GM12878 (cell line): ENCODE data around the gene CTRL. TPM values are rescaled to one million over a fixed set of nuclear protein-coding genes. Genes with fewer than 3 reads are reported as not detected.

Experiments
- ATAC-seq: fragments of 200-7000 bp; cut with Tn5 transposase; 3 replicates; pipeline ENCODE4 v1.9.1; 2020; ENCODE audit warnings: mild to moderate bottlenecking, moderate library complexity
- BruUV-seq: library from RNA; stranded (reverse); fragments of 400-500 nt; replicated peaks from 2 replicates; lab custom pipeline; 2021; lab: Mats Ljungman, UMichigan
- CTCF ChIA-PET: fragments of 300-600 bp; sonication (Branson Sonifier 250); formaldehyde crosslinking; extraction: SDS; loops from one replicate; lab custom pipeline; 2021; ENCODE audit warnings: inconsistent platforms; lab: Yijun Ruan, JAX
- POLR2A ChIA-PET: fragments of 350-600 bp; formaldehyde crosslinking; extraction: SDS; loops from one replicate; lab custom pipeline; 2021; ENCODE audit warnings: inconsistent platforms; lab: Charles Lee
- RAD21 ChIA-PET: fragments of 300-600 bp; sonication (Branson Sonifier 250); formaldehyde crosslinking; loops from one replicate; lab custom pipeline; 2023; ENCODE audit warnings: antibody characterized with exemption; ENCODE audit not compliant: unreplicated experiment; lab: Charles Lee
- SMC1A ChIA-PET: fragments of 300-600 bp; sonication (Branson Sonifier 250); formaldehyde crosslinking; loops from one replicate; lab custom pipeline; 2023; ENCODE audit not compliant: unreplicated experiment, uncharacterized antibody; lab: Charles Lee
- DNase-seq: peaks from one replicate; pipeline ENCODE4 v3.0.0-alpha.2; 2011; ENCODE audit warnings: low read depth, low spot score
- FAIRE-seq: peaks from 3 replicates; lab custom pipeline; 2011; peaks lifted over from hg19 to GRCh38; lab: Jason Lieb, UNC
- H2AFZ ChIP-seq: 2 replicates; pipeline ENCODE4 v1.6.0; 2011; ENCODE audit warnings: low read depth, low read length, control low read depth; ENCODE audit not compliant: control insufficient read depth
- H3K27ac ChIP-seq: 2 replicates; pipeline ENCODE4 v1.5.1; 2011; ENCODE audit warnings: control low read depth; ENCODE audit not compliant: control insufficient read depth, insufficient read depth
- H3K27me3 ChIP-seq, 2 experiments: replicated peaks in 1 of 2; 2 replicates each; pipeline versions ENCODE4 v1.6.0 to v1.6.1; 2011; ENCODE audit warnings: low read length in 1 of 2; ENCODE audit not compliant: control insufficient read depth in 2 of 2, insufficient read depth in 2 of 2
- H3K36me3 ChIP-seq, 2 experiments: 2 replicates each; pipeline ENCODE4 v1.5.1; 2011; ENCODE audit warnings: low read length in 1 of 2; ENCODE audit not compliant: control insufficient read depth in 2 of 2, insufficient read depth in 2 of 2
- H3K4me1 ChIP-seq: 2 replicates; pipeline ENCODE4 v1.6.1; 2011; ENCODE audit warnings: mild to moderate bottlenecking, low read length, moderate library complexity, mixed read lengths; ENCODE audit not compliant: control insufficient read depth, insufficient read depth
- H3K4me2 ChIP-seq: 2 replicates; pipeline ENCODE4 v1.6.0; 2011; ENCODE audit warnings: control low read depth; ENCODE audit not compliant: control insufficient read depth, insufficient read depth
- H3K4me3 ChIP-seq: fragments of 200-600 bp; sonication (generic); 2 replicates; pipeline ENCODE4 v1.5.1; 2016
- H3K79me2 ChIP-seq: 2 replicates; pipeline ENCODE4 v1.6.0; 2011; ENCODE audit warnings: low read length; ENCODE audit not compliant: control insufficient read depth, insufficient read depth
- H3K9ac ChIP-seq: 2 replicates; pipeline ENCODE4 v1.8.0; 2011; ENCODE audit warnings: low read length, control low read depth, mixed read lengths; ENCODE audit not compliant: control insufficient read depth, insufficient read depth
- H3K9me3 ChIP-seq: replicated peaks from 3 replicates; pipeline ENCODE4 v1.5.1; 2011; ENCODE audit warnings: mild to moderate bottlenecking, low read length; ENCODE audit not compliant: control insufficient read depth, insufficient read depth
- H4K20me1 ChIP-seq: 2 replicates; pipeline ENCODE4 v1.6.0; 2011; ENCODE audit not compliant: control insufficient read depth, insufficient read depth
- ATF7 ChIP-seq: fragments of 450-650 bp; IDR thresholded peaks from 2 replicates; pipeline ENCODE4 v1.6.1; 2016; ENCODE audit warnings: low read depth, mild to moderate bottlenecking
- CBX5 ChIP-seq: sonication (generic); IDR thresholded peaks from 2 replicates; pipeline ENCODE4 v1.6.1; 2016; ENCODE audit warnings: low read depth, moderate library complexity, mild to moderate bottlenecking, inconsistent platforms
- FOS ChIP-seq: IDR thresholded peaks from 3 replicates; pipeline ENCODE4 v1.6.1; 2011; ENCODE audit warnings: borderline replicate concordance; ENCODE audit not compliant: insufficient read length; ENCODE audit errors: extremely low read depth
- FOXK2 ChIP-seq: fragments of 450-650 bp; IDR thresholded peaks from 2 replicates; pipeline ENCODE4 v1.6.1; 2017; ENCODE audit warnings: mild to moderate bottlenecking, moderate library complexity
- IKZF2 ChIP-seq, 2 experiments: fragments of 450-650 bp; IDR thresholded peaks; 2 replicates each; pipeline ENCODE4 v1.6.1; 2017; ENCODE audit warnings: mild to moderate bottlenecking in 2 of 2, moderate library complexity in 2 of 2
- PML ChIP-seq: IDR thresholded peaks from 2 replicates; pipeline ENCODE4 v1.6.1; 2012; ENCODE audit warnings: low read length, inconsistent platforms
- POLR2A ChIP-seq: IDR thresholded peaks from 2 replicates; pipeline ENCODE4 v1.6.1; 2011; ENCODE audit warnings: low read depth, mild to moderate bottlenecking, low read length
- SMAD5 ChIP-seq: IDR thresholded peaks from 2 replicates; pipeline ENCODE4 v1.6.1; 2016; ENCODE audit warnings: antibody characterized with exemption, low read depth
- TBL1XR1 ChIP-seq: IDR thresholded peaks from 2 replicates; pipeline ENCODE4 v1.6.1; 2012; ENCODE audit warnings: low read depth, low read length, improper control_type of control experiment
- TCF7 ChIP-seq: IDR thresholded peaks from 2 replicates; pipeline ENCODE4 v1.6.1; 2014; ENCODE audit warnings: antibody characterized with exemption, borderline replicate concordance
- YY1 ChIP-seq: IDR thresholded peaks from 2 replicates; pipeline ENCODE4 v1.6.1; 2011; ENCODE audit warnings: low read depth, mild to moderate bottlenecking, low read length
- ZNF274 ChIP-seq: IDR thresholded peaks from one replicate; pipeline ENCODE4 v1.8.0; 2011; ENCODE audit not compliant: insufficient read length, insufficient read depth
- ZSCAN29 ChIP-seq: fragments of 450-650 bp; IDR thresholded peaks from 2 replicates; pipeline ENCODE4 v1.6.1; 2017; ENCODE audit warnings: mild to moderate bottlenecking, moderate library complexity
- WGBS: methylation state at CpG from one replicate; pipeline ENCODE4 v1.1.6; 2016; ENCODE audit warnings: low lambda C conversion rate; ENCODE audit not compliant: insufficient replicate concordance, insufficient coverage; ENCODE audit errors: missing lambda C conversion rate; 5-methylcytosine and 5-hydroxymethylcytosine counted together
- in situ Hi-C: fragments of 300-500 bp; cut with MboI; formaldehyde crosslinking; loops from 9 replicates; pipeline ENCODE4 v1.14.3; 2018; ENCODE audit warnings: mixed read lengths
- intact Hi-C: fragments of 100-400 bp; cut with micrococcal nuclease; formaldehyde crosslinking; loops from one replicate; pipeline ENCODE4 v1.14.2; 2022; ENCODE audit not compliant: unreplicated experiment
- polyA plus RNA-seq, 11 experiments: library from polyadenylated mRNA; depleted of rRNA in 4 of 11; unstranded in 6 of 11; stranded (reverse) in 5 of 11; fragments of >200 nt; fragmentation: Nextera tagmentation in 4 of 11; fragmentation: Illumina TruSeq in 1 of 11; extraction: Ambion mirVana in 4 of 11; extraction: Trizol in 1 of 11; gene quantifications; 1 replicate in 1 of 11; 2 replicates in 10 of 11; pipeline versions ENCODE4 v1.2.1 to v1.2.3, GENCODE V29; 2011 to 2016; ENCODE audit warnings: inconsistent platforms in 2 of 11, missing spikeins in 2 of 11, low read depth in 1 of 11
- total RNA-seq, 4 experiments: library from RNA; depleted of rRNA in 3 of 4; stranded (reverse); fragments of >200 nt in 3 of 4; fragmentation: Illumina TruSeq in 1 of 4; extraction: Trizol in 1 of 4; gene quantifications; 2 replicates each; pipeline versions ENCODE4 v1.2.1 to v1.2.3, GENCODE V29; 2013 to 2021
- TF ChIP-seq, protein P1 (sequence below): IDR thresholded peaks from 2 replicates; pipeline ENCODE4 v1.6.1; 2012; ENCODE audit warnings: low read depth, low read length, improper control_type of control experiment
- TF ChIP-seq, protein P2 (sequence below): fragments of 450-650 bp; IDR thresholded peaks from 2 replicates; pipeline ENCODE4 v1.6.1; 2018; ENCODE audit warnings: borderline replicate concordance, mild to moderate bottlenecking; ENCODE audit not compliant: partially characterized antibody
- TF ChIP-seq, protein P3 (sequence below): fragments of 450-650 bp; formaldehyde crosslinking; IDR thresholded peaks from 2 replicates; pipeline ENCODE4 v1.4.0; 2022; ENCODE audit warnings: mild to moderate bottlenecking, moderate library complexity

The CTRL gene
- total and polyA plus RNA-seq, 10 of the 15 experiments (the other 5 are each of a cell fraction or from before 2014, with no cell fraction given): 1.1 to 4.9 (median 2.6) TPM

DNA sequence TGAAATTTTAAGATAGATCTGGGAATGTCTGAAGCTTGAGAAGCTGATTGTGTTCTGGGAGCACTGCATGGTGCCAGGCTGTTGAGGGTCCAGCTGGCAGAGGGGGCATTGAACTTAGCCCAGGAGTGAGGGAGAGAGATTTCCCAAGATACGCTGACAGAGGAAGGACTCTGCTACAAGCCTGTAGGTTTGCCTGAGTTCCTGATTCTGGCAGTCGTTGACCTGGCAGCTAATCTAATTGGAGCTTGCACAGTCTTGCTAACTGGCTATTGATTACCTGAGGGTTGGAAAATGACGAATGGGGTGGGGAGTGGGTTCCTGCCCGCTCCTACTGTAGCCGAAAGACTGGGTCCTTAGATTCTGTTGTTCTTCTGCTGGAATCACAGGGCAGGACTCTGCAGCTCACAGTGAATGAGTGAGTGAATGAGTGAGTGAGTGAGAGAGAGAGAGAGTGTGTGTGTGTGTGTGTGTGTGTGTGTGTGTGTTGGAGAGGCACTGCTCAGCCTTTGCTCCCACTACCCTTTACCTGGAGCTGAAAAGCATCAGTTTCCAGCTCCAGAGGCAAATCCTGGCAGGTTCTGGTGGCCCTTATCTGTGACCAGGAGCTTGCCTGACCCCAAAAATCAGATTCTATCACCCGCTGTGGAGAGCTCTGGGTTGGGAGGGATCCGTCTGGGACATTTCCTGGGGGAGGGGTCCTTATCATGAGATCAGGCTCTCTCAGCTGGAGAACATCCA lies 16.7 kb downstream of the CTRL start:
- Histone ChIP-seq H3K27me3 (no peaks in the 10 kb centered on the region), H3K4me3 (no peak overlapping the region), H3K36me3 (peaks cover 0 to 3% of the 10 kb centered on the region in 2 experiments; a peak in 1 of 4 replicates), H3K4me2 (no peak overlapping the region), H3K9me3 (no peaks in the 10 kb centered on the region), H2AFZ (no peak overlapping the region)
- no peak for ATAC-seq
- DNase-seq: no peak
- in situ Hi-C loops: no loop called here
- TF ChIP-seq FOS: no peak
- no peak for TF ChIP-seq IKZF2 (IDR thresholded peaks at IDR 0.05)
- TF ChIP-seq ATF7: no peak
- no peak for TF ChIP-seq ZNF274
- no peak for TF ChIP-seq PML
- TF ChIP-seq, protein P1, sequence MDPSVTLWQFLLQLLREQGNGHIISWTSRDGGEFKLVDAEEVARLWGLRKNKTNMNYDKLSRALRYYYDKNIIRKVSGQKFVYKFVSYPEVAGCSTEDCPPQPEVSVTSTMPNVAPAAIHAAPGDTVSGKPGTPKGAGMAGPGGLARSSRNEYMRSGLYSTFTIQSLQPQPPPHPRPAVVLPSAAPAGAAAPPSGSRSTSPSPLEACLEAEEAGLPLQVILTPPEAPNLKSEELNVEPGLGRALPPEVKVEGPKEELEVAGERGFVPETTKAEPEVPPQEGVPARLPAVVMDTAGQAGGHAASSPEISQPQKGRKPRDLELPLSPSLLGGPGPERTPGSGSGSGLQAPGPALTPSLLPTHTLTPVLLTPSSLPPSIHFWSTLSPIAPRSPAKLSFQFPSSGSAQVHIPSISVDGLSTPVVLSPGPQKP: no peak
- TF ChIP-seq, protein P2, sequence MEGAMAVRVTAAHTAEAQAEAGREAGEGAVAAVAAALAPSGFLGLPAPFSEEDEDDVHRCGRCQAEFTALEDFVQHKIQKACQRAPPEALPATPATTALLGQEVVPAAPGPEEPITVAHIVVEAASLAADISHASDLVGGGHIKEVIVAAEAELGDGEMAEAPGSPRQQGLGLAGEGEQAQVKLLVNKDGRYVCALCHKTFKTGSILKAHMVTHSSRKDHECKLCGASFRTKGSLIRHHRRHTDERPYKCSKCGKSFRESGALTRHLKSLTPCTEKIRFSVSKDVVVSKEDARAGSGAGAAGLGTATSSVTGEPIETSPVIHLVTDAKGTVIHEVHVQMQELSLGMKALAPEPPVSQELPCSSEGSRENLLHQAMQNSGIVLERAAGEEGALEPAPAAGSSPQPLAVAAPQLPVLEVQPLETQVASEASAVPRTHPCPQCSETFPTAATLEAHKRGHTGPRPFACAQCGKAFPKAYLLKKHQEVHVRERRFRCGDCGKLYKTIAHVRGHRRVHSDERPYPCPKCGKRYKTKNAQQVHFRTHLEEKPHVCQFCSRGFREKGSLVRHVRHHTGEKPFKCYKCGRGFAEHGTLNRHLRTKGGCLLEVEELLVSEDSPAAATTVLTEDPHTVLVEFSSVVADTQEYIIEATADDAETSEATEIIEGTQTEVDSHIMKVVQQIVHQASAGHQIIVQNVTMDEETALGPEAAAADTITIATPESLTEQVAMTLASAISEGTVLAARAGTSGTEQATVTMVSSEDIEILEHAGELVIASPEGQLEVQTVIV: no peak
- no peak for TF ChIP-seq TBL1XR1
- TF ChIP-seq TCF7: no peak
- TF ChIP-seq CBX5: no peak
- no peak for TF ChIP-seq SMAD5
- no peak for TF ChIP-seq YY1
- no peak for TF ChIP-seq FOXK2
- TF ChIP-seq, protein P3, sequence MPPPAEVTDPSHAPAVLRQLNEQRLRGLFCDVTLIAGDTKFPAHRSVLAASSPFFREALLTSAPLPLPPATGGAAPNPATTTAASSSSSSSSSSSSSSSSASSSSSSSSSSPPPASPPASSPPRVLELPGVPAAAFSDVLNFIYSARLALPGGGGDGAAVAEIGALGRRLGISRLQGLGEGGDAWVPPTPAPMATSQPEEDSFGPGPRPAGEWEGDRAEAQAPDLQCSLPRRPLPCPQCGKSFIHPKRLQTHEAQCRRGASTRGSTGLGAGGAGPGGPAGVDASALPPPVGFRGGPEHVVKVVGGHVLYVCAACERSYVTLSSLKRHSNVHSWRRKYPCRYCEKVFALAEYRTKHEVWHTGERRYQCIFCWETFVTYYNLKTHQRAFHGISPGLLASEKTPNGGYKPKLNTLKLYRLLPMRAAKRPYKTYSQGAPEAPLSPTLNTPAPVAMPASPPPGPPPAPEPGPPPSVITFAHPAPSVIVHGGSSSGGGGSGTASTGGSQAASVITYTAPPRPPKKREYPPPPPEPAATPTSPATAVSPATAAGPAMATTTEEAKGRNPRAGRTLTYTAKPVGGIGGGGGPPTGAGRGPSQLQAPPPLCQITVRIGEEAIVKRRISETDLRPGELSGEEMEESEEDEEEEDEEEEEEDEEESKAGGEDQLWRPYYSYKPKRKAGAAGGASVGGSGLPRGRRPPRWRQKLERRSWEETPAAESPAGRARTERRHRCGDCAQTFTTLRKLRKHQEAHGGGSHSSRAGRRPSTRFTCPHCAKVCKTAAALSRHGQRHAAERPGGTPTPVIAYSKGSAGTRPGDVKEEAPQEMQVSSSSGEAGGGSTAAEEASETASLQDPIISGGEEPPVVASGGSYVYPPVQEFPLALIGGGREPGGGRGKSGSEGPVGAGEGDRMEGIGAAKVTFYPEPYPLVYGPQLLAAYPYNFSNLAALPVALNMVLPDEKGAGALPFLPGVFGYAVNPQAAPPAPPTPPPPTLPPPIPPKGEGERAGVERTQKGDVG: no peak
- TF ChIP-seq POLR2A: no peak
- no peak for TF ChIP-seq ZSCAN29
- TF ChIP-seq, all 136 proteins: peak for 0
- Histone ChIP-seq H3K4me1 (0 out of 2 replicates have a peak, but pooled peaks cover 2% of the 10 kb centered on the region), H4K20me1 (no peaks in the 10 kb centered on the region; the same call in 1 of the 2 replicates), H3K27ac (no peak overlapping the region), H3K9ac (no peak overlapping the region), H3K79me2 (no peaks in the 10 kb centered on the region)
- ChIA-PET CTCF (interaction anchor here (0.6 to 1.4 kb wide), 4 partner anchors 15 to 250 kb away, joined by 3 read pairs; no protein-coding TSS in a partner anchor), SMC1A (interaction anchor here (1.1 kb wide), 1 partner anchor 28 kb away, joined by 3 read pairs; no protein-coding TSS in a partner anchor), POLR2A (interaction anchor here (0.6 kb wide), 1 partner anchor 20 kb away, joined by 3 read pairs; no protein-coding TSS in a partner anchor), RAD21 (no interaction called here)
- intact Hi-C loops: no loop called here
- FAIRE-seq: no peak
- WGBS: 75% methylated on average over 7 of the region's 7 CpGs
- BruUV-seq: no TSS peak
